OCI-LY3 (cell line): Measurements from ENCODE around the gene MED29.

Experiments used
- EZH2phosphoT487 ChIP-seq: fragments of 200-600 bp; shearing (Covaris generic); IDR thresholded peaks from 2 replicates; pipeline ENCODE4 v1.6.1; 2018; ENCODE audit warnings: antibody characterized with exemption, mixed run types, low read depth
- TF ChIP-seq, protein P1 (sequence below): fragments of 200-600, 300-600 bp; sonication (generic); IDR thresholded peaks from 2 replicates; pipeline ENCODE4 v1.5.1; 2014; ENCODE audit warnings: antibody characterized with exemption, low read length, low read depth

- TF ChIP-seq, protein P1, sequence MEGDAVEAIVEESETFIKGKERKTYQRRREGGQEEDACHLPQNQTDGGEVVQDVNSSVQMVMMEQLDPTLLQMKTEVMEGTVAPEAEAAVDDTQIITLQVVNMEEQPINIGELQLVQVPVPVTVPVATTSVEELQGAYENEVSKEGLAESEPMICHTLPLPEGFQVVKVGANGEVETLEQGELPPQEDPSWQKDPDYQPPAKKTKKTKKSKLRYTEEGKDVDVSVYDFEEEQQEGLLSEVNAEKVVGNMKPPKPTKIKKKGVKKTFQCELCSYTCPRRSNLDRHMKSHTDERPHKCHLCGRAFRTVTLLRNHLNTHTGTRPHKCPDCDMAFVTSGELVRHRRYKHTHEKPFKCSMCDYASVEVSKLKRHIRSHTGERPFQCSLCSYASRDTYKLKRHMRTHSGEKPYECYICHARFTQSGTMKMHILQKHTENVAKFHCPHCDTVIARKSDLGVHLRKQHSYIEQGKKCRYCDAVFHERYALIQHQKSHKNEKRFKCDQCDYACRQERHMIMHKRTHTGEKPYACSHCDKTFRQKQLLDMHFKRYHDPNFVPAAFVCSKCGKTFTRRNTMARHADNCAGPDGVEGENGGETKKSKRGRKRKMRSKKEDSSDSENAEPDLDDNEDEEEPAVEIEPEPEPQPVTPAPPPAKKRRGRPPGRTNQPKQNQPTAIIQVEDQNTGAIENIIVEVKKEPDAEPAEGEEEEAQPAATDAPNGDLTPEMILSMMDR, result no peak
- no peak for TF ChIP-seq EZH2phosphoT487
These were observed 43.2 kb downstream of the MED29 start for GRCh38 chr19:39434123-39435076.
